Vagina (tissue), 2 donors: ENCODE results near the gene DSCAML1. TPM values are rescaled to one million over a fixed set of nuclear protein-coding genes. Genes with fewer than 3 reads are reported as not detected.

Experiments used
- DNase-seq, 2 donors: peaks; one replicate each; pipeline ENCODE4 v3.0.0-alpha.2; 2017; ENCODE audit errors: extremely low spot score in 2 of 2
- H3K27ac ChIP-seq: fragments of 200-600 bp; sonication (generic); one replicate; pipeline ENCODE4 v1.5.1; 2019
- H3K27me3 ChIP-seq: fragments of 200-600 bp; sonication (generic); one replicate; pipeline ENCODE4 v1.5.1; 2019
- H3K36me3 ChIP-seq, 2 donors: fragments of 200-600 bp; sonication (generic); one replicate each; pipeline ENCODE4 v1.5.1; 2017 to 2019
- H3K4me1 ChIP-seq: fragments of 200-600 bp; sonication (generic); one replicate; pipeline ENCODE4 v1.5.1; 2019
- H3K4me3 ChIP-seq, 2 donors: fragments of 200-600 bp; sonication (generic); 1 replicate in 1 of 2; 2 replicates in 1 of 2; pipeline ENCODE4 v1.5.1; 2016 to 2019
- H3K9me3 ChIP-seq: fragments of 200-600 bp; sonication (generic); one replicate; pipeline ENCODE4 v1.5.1; 2019
- CTCF ChIP-seq, 3 experiments: fragments of 450-650 bp in 2 of 3; fragments of 200-600 bp in 1 of 3; sonication (generic) in 1 of 3; IDR thresholded peaks; one replicate each; pipeline ENCODE4 v1.5.1; 2017 to 2019; ENCODE audit warnings: antibody characterized with exemption in 3 of 3, mild to moderate bottlenecking in 2 of 3, moderate library complexity in 2 of 3
- POLR2A ChIP-seq, 2 donors: fragments of 450-650 bp; IDR thresholded peaks; one replicate each; pipeline ENCODE4 v1.6.1; 2017; ENCODE audit warnings: antibody characterized with exemption in 2 of 2, mild to moderate bottlenecking in 2 of 2, moderate library complexity in 2 of 2
- POLR2AphosphoS5 ChIP-seq, 2 donors: sonication (generic); formaldehyde crosslinking; IDR thresholded peaks; one replicate each; pipeline ENCODE4 v1.9.0; 2017; ENCODE audit warnings: antibody characterized with exemption in 2 of 2, mild to moderate bottlenecking in 2 of 2, low read depth in 1 of 2; ENCODE audit not compliant: insufficient read depth in 1 of 2
- intact Hi-C: fragments of 100-400 bp; cut with DNase I; formaldehyde crosslinking; loops from one replicate; pipeline ENCODE4 v1.15.1; 2023
- total RNA-seq: library from RNA; depleted of rRNA; stranded (reverse); fragments of >200 nt; gene quantifications from one replicate; pipeline ENCODE4 v1.2.3, GENCODE V29; 2016

Gene DSCAML1
- total RNA-seq, 1 donor from 2014 or later: 0.25 TPM

- no peaks in the 10 kb centered on the region for H3K9me3 ChIP-seq
- DNase-seq: no peak
- intact Hi-C loops: no loop called here
- H3K36me3 ChIP-seq: no peaks in the 10 kb centered on the region
- no peak for TF ChIP-seq POLR2A (IDR thresholded peaks at IDR 0.05)
- TF ChIP-seq POLR2AphosphoS5 (IDR thresholded peaks at IDR 0.05; ENCODE audit: insufficient read depth in 1 of 2, low read depth in 1 of 2): no peak
- TF ChIP-seq CTCF (IDR thresholded peaks at IDR 0.05): no peak
- no peaks in the 10 kb centered on the region for H3K4me1 ChIP-seq
- no peaks in the 10 kb centered on the region for H3K27me3 ChIP-seq
- no peak overlapping the region for H3K27ac ChIP-seq
- no peak overlapping the region for H3K4me3 ChIP-seq
Observed at GRCh38 chr11:117461396-117462182, 335.4 kb downstream of the DSCAML1 start.

GRCh38 chr11:117459979-117460300 is 337.1 kb downstream of the DSCAML1 start:
- DNase-seq: no peak
- Histone ChIP-seq H3K4me1 (no peaks in the 10 kb centered on the region), H3K36me3 (no peaks in the 10 kb centered on the region), H3K27ac (no peak overlapping the region), H3K4me3 (no peak overlapping the region), H3K9me3 (no peaks in the 10 kb centered on the region), H3K27me3 (no peaks in the 10 kb centered on the region)
- intact Hi-C loops: no loop called here
- TF ChIP-seq POLR2AphosphoS5 (IDR thresholded peaks at IDR 0.05; ENCODE audit: insufficient read depth in 1 of 2, low read depth in 1 of 2): no peak
- TF ChIP-seq CTCF (IDR thresholded peaks at IDR 0.05): no peak
- no peak for TF ChIP-seq POLR2A (IDR thresholded peaks at IDR 0.05)

- Histone ChIP-seq H3K4me3 (no peak overlapping the region), H3K27me3 (no peaks in the 10 kb centered on the region), H3K4me1 (no peaks in the 10 kb centered on the region), H3K36me3 (no peaks in the 10 kb centered on the region), H3K27ac (no peak overlapping the region), H3K9me3 (no peaks in the 10 kb centered on the region)
- intact Hi-C loops: no loop called here
- TF ChIP-seq POLR2A (IDR thresholded peaks at IDR 0.05) (no peak), POLR2AphosphoS5 (IDR thresholded peaks at IDR 0.05; ENCODE audit: insufficient read depth in 1 of 2, low read depth in 1 of 2) (no peak)
- DNase-seq: no peak
Observed at GRCh38 chr11:117459123-117459978, 337.7 kb downstream of the DSCAML1 start.

GRCh38 chr11:117458275-117459122 is 338.5 kb downstream of the DSCAML1 start:
- no peak for DNase-seq
- H3K27ac ChIP-seq: no peak overlapping the region
- no peak overlapping the region for H3K4me3 ChIP-seq
- H3K27me3 ChIP-seq: no peaks in the 10 kb centered on the region
- H3K36me3 ChIP-seq: no peaks in the 10 kb centered on the region
- H3K9me3 ChIP-seq: no peaks in the 10 kb centered on the region
- no peaks in the 10 kb centered on the region for H3K4me1 ChIP-seq
- intact Hi-C loops: no loop called here
- TF ChIP-seq POLR2A (IDR thresholded peaks at IDR 0.05) (no peak), CTCF (IDR thresholded peaks at IDR 0.05) (no peak), POLR2AphosphoS5 (IDR thresholded peaks at IDR 0.05; ENCODE audit: insufficient read depth in 1 of 2, low read depth in 1 of 2) (no peak)

GRCh38 chr11:117457835-117458234 is 339.2 kb downstream of the DSCAML1 start:
- intact Hi-C loops: no loop called here
- no peak for DNase-seq
- no peaks in the 10 kb centered on the region for H3K36me3 ChIP-seq
- no peak overlapping the region for H3K27ac ChIP-seq
- no peaks in the 10 kb centered on the region for H3K4me1 ChIP-seq
- no peak overlapping the region for H3K4me3 ChIP-seq
- TF ChIP-seq POLR2A (IDR thresholded peaks at IDR 0.05) (no peak), POLR2AphosphoS5 (IDR thresholded peaks at IDR 0.05; ENCODE audit: insufficient read depth in 1 of 2, low read depth in 1 of 2) (no peak), CTCF (IDR thresholded peaks at IDR 0.05) (no peak)
- H3K27me3 ChIP-seq: no peaks in the 10 kb centered on the region
- H3K9me3 ChIP-seq: no peaks in the 10 kb centered on the region
